Activated CD4-positive, alpha-beta T cell treated with anti-CD3 and anti-CD28 coated beads, Interleukin-2, Interleukin-6, amounts not matched to agents 100 ng/mL and 50 ng/mL, durations not matched to agents 16 hours and 8 hours (primary cell): ENCODE measurements around the gene PNPLA6.

Source experiments
- DNase-seq: peaks from one replicate; pipeline ENCODE4 v3.0.0-alpha.2; 2020

Gene PNPLA6

DNA sequence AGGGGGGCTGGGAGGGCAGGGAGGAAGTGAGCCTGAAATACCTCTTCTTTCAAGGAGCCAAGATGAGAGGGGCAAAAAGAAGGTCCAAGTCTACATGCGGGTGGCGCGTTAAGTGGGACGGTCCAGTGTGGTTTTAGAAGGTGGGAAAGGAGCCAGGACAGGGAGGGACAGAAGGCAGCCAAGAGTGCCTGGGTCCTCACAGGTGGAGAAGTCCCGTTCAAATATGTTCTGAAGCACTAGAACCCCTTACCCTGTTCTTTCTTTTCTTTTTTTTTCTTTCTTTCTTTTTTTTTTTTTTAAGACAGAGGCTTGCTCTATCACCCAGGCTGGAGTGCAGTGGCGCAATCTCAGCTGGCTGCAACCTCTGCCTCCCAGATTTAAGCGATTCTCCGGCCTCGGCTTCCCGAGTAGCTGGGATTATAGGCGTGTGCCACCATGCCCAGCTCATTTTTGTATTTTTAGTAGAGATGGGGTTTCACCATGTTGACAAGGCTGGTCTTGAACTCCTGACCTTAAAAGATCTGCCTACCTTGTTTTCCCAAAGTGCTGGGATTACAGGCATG lies 67.5 kb downstream of the PNPLA6 start:
- DNase-seq: no peak

DNA sequence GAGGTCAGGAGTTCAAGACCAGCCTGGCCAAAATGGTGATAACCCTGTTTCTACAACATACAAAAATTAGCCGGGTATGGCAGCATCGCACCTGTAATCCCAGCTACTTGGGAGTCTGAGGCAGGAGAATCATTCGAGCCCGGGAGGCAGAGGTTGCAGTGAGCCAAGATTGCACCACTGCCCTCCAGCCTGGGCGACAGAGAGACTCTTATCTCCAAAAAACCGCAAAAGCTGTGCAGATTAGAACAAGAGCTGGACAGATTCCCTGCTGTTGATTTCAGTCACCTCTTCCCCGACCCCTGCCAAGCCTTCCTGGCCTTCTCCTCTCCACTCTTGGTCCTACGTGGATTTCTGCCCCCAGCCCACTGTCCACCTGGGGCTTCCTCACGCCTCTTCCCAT lies 68.4 kb downstream of the PNPLA6 start:
- DNase-seq: no peak

DNA sequence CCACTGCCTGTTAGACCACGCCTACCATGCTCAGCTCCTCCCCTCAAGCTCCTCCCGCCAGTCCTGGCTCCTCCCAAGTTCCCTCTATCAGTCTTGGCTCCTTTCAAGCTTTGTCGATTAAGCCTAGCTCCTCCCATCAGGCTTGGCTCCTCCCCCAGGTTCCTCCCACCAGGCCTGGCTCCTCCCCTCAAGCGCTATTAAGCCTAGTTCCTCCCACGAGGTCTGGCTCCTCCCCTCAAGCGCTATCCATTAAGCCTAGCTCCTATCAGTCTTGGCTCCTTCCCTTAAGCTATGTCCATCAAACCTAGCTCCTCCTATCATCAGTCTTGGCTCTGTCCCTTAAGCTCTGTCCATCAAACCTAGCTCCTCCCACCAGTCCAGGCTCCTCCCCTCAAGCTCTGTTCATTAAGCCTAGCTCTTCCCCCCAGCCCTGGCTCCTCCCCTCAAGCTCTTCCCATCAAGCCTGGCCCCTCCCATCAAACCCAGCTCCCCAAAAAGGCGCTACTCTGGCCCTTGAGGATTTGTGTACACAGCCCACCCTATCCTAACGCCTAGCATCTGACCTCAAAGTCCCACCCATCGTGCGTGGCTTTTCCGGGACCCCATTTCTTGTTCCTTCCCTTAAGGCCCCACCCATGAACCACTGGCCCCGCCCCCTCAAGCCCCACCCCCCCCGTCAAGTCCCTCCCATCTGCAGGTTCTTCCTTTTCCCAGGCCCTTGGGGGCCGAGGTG lies 70.1 kb downstream of the PNPLA6 start:
- DNase-seq: peak; percentile 51

DNA sequence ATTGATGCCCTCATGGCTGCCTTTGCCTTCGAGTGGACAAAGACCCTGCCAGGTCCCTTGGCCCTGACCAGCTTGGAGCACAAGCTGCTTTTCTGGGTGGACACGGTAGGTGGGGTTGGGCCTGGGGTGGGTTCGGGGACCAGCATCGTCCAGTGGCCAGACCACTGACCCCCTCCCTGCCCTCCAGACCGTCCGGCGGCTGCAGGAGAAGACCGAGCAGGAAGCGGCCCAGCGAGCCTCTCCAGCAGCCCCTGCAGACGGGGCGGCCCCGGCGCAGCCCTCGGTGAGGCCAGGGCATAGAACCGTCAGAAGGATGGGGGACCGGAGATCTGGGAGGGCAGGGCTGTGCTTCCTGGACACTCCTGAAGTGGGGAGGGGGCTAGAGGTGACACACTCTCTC lies 70.8 kb downstream of the PNPLA6 start:
- DNase-seq: no peak

DNA sequence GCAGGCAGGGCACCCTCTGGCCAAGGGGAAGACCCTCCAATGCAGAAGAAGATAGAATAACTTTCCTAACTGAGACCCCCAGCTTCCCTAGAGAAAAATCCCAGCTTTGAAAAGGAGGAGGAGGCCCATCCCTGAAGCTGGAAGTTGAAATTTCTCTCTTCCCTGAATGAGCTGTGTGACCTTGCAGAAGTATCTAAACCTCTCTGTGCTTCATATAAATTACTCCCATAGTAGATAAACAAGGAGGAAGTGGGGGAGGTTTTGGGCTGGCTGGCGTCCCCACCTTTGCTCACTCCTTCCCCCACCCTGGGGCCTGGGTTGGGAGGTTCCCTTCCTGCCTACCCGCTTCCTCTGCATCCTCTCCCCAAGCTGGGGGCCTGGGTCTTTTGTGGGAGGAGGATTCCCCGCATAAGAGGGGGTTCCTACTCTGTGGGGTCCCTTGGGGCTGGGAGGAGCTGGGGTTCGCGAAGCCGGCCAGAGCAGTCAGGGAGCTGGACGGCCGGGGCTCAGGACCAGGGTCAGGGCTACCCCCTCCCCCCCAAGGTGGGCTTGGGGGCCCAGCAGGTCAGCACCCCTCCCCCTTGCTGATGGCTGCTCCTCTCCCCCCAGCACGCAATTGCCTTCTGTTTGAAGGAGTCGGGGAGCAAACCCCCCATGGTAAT lies 71.8 kb downstream of the PNPLA6 start:
- no peak for DNase-seq

DNA sequence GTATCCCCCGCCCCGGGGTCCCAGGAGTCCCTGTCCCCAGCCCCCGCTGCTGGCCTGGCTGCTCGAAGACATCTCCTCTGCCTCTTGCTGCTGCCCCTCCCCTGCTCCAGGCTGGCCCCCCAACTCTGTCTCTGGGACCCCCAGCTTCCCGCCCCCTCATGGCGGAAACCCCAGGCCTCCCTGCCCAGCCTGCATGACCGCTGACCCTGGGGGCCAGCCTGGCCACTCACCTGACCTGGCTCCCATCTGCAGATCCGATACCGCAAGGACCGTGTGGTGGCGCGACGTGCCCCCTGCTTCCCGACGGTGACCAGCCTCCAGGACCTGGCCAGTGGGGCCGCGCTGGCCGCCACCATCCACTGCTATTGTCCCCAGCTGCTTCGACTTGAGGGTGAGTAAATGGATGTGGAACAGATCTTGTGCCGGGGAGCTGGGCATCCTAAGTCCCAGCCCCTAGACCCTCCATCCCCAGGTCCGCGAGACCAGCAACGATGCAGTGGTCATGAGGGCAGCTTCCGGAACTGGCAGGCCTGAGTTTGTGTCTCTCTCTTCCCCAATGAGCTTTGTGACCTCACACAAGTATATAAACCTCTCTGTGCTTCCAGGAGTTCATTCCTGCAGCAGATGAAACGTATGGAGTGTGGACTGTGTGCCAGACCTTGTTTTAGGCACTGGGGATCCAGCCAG lies 72.5 kb downstream of the PNPLA6 start:
- no peak for DNase-seq

DNA sequence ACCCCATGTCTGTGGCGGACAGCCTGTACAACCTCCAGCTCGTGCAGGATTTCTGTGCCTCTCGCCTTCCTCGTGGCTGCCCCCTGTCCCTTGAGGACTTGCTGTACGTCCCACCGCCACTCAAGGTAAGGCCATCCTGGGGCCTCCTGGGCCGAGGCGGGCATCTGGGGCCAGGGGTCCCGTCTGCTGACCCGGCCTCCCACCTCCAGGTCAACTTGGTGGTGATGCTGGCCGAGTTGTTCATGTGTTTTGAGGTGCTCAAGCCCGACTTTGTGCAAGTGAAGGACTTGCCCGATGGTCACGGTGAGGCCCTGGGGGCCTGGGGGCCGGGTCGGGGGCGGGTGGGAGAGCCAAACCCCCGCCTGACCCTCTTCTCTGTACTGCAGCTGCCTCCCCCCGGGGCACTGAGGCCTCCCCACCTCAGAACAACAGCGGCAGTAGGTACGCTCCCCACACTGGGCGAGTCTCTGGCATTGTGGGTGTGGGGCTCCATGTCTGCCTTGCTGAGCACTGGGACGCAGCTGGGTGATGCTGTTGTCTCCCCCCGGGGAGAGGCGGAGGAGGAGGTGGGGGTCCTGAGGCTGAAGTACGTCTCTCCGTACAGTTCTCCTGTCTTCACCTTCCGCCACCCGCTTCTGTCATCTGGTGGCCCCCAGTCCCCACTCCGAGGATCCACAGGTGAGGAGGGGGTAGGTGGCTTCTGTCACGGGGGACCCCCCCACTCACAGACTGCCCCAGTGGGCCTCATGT lies 75.1 kb downstream of the PNPLA6 start:
- no peak for DNase-seq
